HG03135 (cell line): ENCODE measurements around the gene BTBD18.
A peak's percentile ranks its signal among the peaks of the same experiment; 100 is the strongest.

Source experiments
- ATAC-seq: cut with Tn5 transposase; IDR thresholded peaks from one replicate; pipeline ENCODE4 v1.9.1; 2021; ENCODE audit warnings: mild to moderate bottlenecking, moderate library complexity; ENCODE audit not compliant: unreplicated experiment

Gene BTBD18

DNA sequence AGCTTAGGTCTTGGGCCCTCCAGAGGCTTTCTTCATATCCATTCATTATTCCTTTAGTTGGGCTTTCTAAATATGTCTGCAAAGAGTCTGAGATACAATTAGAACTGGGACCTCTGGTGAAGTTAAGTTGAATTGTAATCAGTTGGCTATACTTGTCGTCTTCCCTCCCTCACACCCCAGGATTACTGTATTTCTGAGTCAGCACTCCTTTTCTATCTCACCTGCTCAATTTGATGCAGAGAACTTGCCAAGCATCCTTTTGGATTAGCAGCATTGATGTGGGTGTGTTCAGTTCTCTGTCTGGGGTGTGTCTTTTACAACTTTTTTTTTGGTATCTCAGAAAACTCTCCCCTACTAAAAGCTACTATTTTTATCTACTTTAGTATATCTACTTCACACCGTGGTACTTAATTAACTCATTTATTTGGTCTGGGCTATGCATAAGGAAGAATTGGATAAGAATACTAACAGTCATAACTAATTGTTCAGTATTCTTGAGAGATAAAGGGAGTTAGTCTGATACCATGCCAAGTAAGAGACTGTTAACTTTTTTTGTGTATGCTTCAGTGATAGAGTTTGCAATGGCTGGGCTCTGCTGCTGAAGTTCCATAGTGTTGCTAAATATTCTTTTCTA lies 25.1 kb upstream of the BTBD18 start:
- no peak for ATAC-seq

- ATAC-seq = no peak
Observed at GRCh38 chr11:57776031-57776521, 24.5 kb upstream of the BTBD18 start.

DNA sequence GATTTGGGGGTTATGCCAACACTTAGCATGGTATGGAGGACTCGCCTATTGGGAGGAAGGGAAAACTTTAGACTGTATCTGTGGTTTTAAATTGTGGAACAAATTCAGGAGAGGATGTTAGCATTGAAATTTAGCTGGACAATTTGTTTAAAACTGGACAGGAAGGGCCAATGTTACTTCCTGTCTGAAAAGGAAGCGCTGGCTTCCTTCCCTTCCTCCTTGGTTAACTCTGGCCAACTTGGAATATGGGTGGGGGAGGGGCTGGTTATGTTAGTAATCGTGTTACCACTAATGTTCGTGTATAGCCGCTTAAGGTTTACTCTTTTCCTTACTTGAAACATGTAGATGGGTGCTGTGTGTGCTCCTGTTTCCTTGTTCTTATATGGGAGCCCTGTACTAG lies 23.9 kb upstream of the BTBD18 start:
- no peak for ATAC-seq

- ATAC-seq = no peak
Observed at GRCh38 chr11:57773026-57773598, 21.5 kb upstream of the BTBD18 start.

- ATAC-seq = no peak
Observed at GRCh38 chr11:57772562-57772961, 20.9 kb upstream of the BTBD18 start.

DNA sequence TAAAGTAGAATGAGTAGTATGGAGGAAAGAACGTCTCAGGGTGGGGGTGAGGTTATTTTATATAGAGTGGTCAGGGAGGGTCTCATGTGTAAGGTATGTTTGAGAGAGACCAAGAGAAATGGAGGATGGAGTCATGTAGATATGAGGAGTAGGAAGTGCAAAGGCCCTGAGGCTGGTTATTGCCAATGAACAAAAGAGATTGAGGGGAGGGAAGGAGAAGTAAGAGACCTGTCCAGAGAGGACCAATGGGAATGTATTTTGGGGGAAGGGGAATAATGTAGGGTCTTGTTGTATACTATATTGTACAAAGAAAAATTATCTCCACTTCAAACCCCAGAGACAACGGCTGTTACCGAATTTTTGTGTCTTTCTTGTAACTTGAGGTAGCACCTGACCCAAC lies 19.7 kb upstream of the BTBD18 start:
- ATAC-seq = no peak

GRCh38 chr11:57770793-57771192 lies 19.2 kb upstream of the BTBD18 start:
- no peak for ATAC-seq

DNA sequence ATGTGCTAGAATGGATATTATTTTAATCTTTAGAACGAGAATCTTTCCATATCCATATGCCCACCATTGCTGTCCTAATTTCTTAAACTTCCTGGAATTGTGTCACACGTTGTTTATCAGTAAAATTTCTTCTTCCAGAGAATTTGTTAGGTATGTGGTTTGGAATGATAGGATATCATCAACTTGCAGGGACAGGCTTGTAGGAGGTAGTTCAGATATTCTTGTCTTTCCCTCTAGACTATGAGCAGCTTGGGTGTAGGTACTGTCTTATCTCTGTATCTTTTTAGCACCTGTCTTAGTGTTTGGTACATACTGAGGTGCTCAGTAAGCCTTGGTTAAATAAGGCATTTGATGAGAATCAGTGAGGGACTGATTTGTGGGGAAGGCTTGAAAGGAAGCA lies 13.4 kb upstream of the BTBD18 start:
- no peak for ATAC-seq

DNA sequence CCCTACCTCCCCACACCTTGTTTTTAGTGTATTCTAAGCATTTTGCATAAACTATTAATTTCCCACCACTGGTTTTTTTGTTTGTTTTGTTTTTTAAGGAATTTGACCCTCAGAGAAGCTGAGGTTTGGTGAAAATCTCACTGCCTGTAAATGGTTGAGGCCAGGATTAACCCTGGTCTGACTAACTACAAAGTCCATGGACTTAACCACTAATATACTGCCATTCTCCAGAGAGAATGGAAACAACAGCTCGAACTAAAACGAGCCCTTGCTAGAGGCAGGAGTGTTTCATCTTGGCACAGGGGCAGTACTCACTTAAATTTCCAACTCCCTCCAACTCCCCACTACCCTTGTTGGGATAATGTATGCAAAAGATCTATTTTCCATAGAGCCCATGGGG lies 12.9 kb upstream of the BTBD18 start:
- no peak for ATAC-seq

DNA sequence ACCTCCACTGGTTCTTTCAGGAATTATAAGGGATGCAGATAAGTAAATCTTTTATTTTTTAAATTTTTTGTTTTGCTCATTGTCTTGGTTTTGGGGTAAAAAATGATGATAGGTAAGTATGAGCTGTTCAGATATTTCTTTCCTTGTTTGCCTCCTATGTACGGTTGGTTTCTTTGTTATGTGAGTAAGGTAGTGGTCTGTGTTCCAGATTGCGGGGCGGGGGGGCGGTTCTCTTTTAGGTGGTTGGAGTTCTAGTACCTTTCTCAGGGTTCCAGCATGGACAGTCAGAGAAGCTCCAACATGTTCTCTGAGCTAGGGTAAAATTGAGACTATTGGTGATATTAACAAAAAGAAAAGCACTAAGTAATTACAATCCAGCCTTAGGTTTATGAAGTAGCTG lies 12.4 kb upstream of the BTBD18 start:
- ATAC-seq = no peak

DNA sequence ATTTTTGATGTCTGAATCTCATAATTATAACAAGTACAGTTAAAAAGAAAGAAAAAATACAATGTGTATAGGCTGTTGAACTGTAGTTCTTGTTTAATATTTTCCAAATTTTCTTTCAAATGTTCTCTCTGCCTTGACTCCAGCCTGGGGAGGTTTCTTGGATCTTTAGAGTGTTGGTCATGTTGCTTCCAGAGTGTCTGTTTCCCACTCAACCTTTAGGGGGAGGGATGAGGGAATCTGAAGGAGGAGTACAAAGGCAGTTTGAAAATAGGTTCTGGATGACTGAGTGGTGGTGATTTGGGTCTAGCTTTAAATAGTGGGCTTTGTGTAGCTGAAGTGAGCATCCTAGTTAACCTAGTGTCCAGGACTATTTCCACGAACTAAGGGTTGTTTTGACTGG lies 11.9 kb upstream of the BTBD18 start:
- no peak for ATAC-seq

GRCh38 chr11:57762235-57762861 lies 10.7 kb upstream of the BTBD18 start:
- ATAC-seq = no peak

GRCh38 chr11:57761301-57762234 lies 9.9 kb upstream of the BTBD18 start, which contains the start of gene CTNND1:
Gene CTNND1 (plus strand): TSS chr11:57761802. CDS start chr11:57791479, 29,677 bp downstream.
- peak; percentile 92 for ATAC-seq

- no peak for ATAC-seq
Observed at GRCh38 chr11:57758174-57758573, 6.6 kb upstream of the BTBD18 start.

DNA sequence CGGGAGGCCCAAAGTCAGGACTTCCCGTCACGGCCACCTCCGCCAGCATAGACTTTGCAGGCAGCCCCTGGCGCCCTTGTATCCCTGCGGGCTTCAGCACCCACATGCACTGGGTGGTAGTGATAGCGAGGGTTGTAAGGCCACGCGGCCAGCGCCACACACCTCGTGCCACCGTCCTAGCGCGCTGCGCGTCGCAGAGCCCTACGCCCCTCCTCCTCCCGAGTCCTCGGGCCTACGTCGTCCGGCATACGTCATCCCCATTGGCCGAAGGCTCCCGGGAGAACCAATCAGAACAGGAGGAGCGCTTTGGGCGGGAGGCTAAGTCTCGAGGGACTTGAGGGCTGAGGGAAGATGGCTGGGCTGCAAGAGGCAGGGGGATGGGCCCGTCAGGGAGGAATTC lies 1.3 kb upstream of the BTBD18 start:
- ATAC-seq = no peak

GRCh38 chr11:57751176-57751575 lies 443 bp downstream of the BTBD18 start:
- ATAC-seq = no peak

GRCh38 chr11:57746920-57747319 lies 4.7 kb downstream of the BTBD18 start:
- ATAC-seq = no peak

GRCh38 chr11:57745206-57745605 lies 6.4 kb downstream of the BTBD18 start:
- no peak for ATAC-seq

DNA sequence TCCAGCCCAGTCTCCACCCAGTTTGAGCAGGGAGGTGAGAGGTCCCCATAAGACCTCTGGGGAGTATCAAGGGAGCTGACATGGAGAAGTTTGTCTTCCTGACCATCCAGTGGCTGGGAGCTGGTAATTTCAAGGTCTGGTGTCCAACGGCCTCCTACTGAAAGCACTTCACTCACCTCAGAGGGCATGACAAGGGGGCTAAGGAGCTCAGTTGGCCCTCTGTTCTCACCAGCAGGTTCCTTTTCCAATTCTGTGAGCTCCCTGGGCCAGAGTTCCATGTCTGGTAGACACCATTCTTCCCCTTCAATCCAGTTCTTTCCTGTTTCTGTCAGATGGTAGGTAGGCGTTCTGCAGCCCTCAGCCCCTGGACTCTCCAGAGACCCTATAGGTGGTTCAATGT lies 7.3 kb downstream of the BTBD18 start:
- no peak for ATAC-seq

GRCh38 chr11:57742087-57742452 lies 9.5 kb downstream of the BTBD18 start:
- no peak for ATAC-seq
